ENCODE measurements around the gene ANXA8. TPM values are rescaled to one million over a fixed set of nuclear protein-coding genes. Genes with fewer than 3 reads are reported as not detected.
"Not testable (repeated sequence)": the region's sequence is repeated elsewhere in the genome, so short reads cannot be mapped to it uniquely, and the experiment has no call there.

Gene ANXA8
- polyA plus RNA-seq, 3 donors from 2014 or later, result 0.23 TPM; not detected in 2

DNA sequence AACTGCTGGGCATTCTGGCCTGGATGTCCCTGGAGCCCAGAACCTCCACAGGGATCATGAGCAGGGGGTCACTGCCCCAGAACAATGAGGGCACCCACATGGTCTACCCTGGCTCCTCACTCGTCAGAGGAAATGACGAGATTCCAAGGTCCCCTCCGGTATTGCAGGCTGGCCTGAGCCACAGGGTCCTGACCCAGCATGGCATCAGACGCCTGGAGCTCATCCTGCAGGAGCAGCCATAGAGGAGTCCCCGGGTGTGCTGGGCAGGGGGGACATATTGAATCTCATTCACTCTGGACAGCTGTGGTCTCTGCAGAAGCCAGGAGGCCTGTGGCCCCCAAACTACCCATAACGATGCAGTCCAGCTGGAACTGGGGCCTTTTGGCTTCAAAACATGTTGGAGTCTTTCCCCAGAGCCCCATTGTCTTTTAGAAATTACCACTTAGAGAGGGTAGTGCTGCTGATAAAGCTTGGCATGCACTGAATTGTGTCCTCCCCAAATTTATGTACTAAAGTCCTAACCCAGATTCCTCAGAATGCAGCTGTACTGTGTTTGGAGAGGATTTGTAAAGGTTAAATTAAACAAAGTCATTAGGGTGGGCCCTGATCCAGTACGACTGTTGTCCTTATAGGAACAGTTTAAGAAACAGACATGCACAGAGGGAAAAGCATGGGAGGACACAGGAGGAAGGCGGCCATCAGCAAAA is 27.7 kb downstream of the ANXA8 start:
- no peaks in the 10 kb centered on the region for H3K4me1 Mint-ChIP-seq
- H3K27me3 Mint-ChIP-seq (ENCODE audit: low read depth in 3 of 3), result peaks cover 0 to 7% (median 4%) of the 10 kb centered on the region in 3 donors
- no peak for DNase-seq
- peaks cover 0 to 1% (median 0%) of the 10 kb centered on the region in 6 donors for H3K9me3 Mint-ChIP-seq
- H3K27ac Mint-ChIP-seq, result no peak overlapping the region
- no peaks in the 10 kb centered on the region for H3K36me3 Mint-ChIP-seq
- H3K4me3 Mint-ChIP-seq, result no peak overlapping the region

DNA sequence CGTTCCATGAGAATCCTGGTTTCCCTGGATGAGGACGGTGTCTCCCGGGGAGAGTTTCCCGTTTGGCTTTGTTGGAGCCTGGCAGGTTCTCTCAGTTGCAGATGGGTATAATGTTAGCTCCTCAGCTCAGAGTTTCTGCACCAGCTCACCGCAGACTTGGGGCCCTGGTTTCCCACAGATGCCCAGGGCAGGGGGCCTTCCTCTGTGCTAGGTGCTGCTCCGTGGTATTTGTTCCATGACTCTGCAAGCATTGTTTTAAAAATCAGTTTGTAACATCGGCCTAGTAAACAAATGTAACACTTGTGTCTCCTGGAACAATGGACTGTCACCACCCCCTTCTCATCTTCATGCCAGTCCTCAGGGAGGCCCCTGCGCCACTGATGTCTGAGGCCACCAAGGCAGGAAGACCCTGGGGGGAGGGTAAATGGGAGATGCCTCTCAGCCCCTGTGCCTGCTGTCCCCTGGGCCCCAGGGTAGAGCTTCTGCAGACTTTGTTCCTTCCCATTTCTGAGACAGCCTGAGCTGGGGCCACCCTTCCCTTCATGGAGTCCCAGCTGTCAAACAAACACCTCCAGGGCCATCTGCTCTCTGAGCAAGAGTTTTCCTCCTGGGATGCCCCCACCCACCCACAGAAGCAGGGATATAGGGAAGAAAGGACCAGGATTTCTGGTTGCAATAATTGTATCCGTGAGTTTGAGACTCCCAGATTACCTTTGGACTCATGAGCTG is 28.4 kb downstream of the ANXA8 start:
- H3K4me1 Mint-ChIP-seq; H3K27ac Mint-ChIP-seq; H3K27me3 Mint-ChIP-seq (ENCODE audit: low read depth in 3 of 3); DNase-seq; H3K4me3 Mint-ChIP-seq; H3K9me3 Mint-ChIP-seq; H3K36me3 Mint-ChIP-seq: not testable (repeated sequence)

DNA sequence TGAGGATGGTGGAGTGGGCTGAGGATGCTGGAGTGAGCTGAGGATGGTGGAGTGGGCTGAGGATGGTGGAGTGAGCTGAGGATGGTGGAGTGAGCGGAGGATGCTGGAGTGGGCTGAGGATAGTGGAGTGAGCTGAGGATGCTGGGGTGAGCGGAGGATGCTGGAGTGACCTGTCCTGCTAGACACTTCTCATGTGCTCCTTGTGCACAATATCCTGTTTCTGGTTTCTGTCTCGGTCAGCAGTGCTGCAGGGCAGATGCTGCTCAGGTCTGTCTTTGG is 29.2 kb downstream of the ANXA8 start:
- DNase-seq, result no peak
- no peaks in the 10 kb centered on the region for H3K36me3 Mint-ChIP-seq
- H3K9me3 Mint-ChIP-seq, result peaks cover 0 to 1% (median 0%) of the 10 kb centered on the region in 6 donors
- peaks cover 0 to 7% (median 4%) of the 10 kb centered on the region in 3 donors for H3K27me3 Mint-ChIP-seq (ENCODE audit: low read depth in 3 of 3)
- no peak overlapping the region for H3K27ac Mint-ChIP-seq
- no peak overlapping the region for H3K4me3 Mint-ChIP-seq
- H3K4me1 Mint-ChIP-seq, result no peaks in the 10 kb centered on the region

DNA sequence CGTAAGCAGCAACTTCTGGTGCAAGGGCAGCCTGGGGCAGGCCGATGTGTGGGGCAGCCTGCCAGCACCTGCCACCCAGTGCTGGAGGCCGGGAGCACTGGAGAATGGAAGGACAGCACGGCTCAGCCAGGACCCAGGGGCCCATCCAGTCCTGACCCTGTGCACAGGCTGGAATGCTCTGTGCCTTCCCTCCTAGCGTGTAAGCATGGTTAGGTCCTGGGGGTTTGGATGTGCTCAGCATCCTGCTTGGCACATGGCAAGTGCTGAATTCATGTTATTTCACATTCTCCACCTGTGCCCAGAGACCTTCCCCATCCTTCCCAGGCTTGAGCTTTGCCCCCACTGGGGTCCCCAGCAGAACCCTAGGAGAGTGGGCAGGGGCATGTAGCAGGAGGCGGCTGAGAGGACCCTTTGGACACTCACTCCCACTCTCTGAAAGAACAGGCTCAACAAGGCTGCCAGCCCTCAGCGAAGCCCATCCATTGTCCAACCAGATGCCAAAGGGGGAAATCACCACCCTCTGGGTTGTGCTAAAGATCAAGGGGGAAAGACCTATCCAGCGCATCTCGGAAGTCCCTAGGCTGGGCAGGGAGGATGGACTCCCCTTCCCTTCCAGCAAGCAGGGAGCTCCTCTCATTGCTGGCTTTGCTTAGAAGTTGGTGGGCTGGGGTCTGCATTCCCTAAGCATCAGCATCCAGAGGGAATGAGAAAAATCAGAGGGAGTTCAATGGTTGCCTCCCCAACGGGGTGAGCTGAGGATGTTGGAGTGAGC is 29.7 kb downstream of the ANXA8 start:
- Mint-ChIP-seq H3K27me3 (ENCODE audit: low read depth in 3 of 3) (peaks cover 0 to 7% (median 2%) of the 10 kb centered on the region in 3 donors), H3K4me3 (no peak overlapping the region), H3K36me3 (no peaks in the 10 kb centered on the region), H3K27ac (no peak overlapping the region), H3K9me3 (peaks cover 0 to 1% (median 0%) of the 10 kb centered on the region in 6 donors), H3K4me1 (no peaks in the 10 kb centered on the region)
- DNase-seq, result no peak

DNA sequence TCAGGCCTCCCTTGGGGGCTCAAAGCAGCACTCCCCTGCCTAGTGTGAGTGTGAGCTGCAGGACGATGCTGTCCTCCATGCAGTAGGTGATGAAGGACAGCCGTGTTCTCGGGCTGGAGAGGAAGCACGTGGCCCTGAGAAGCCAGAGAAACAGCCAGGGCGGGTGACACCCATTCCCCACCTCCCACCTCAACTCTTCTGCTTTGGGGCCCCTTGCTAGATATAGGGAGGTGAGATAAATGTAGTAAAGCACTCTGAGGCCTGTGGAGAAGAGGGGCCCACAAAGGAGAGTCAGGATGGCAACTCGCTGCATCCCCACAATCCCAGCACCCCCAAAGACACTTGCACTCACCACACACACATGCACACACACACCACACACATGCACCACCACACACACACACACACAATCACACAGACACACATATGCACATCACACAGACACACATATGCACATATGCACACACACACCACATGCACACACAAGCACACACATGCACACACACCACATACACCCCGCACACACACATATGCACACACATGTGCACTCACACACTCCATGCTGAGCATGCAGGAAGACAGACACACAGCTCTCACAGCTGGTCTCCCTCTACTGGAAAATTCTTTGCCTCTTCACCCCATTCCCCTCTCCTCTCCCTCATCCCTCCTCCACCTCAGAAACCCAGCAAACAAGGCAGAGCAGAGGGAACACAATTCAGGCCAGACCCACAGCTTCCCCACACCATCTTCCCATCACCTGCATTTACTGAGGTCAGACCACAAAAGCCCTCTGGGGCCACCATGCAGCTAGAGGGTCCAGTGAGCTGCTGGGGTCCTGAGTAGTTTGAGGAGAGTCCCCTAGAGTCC is 30.5 kb downstream of the ANXA8 start:
- H3K9me3 Mint-ChIP-seq, result peaks cover 0 to 1% (median 0%) of the 10 kb centered on the region in 6 donors
- no peak for DNase-seq
- no peaks in the 10 kb centered on the region for H3K4me1 Mint-ChIP-seq
- no peak overlapping the region for H3K27ac Mint-ChIP-seq
- H3K36me3 Mint-ChIP-seq, result no peaks in the 10 kb centered on the region
- no peak overlapping the region for H3K4me3 Mint-ChIP-seq
- peaks cover 0 to 5% (median 2%) of the 10 kb centered on the region in 3 donors for H3K27me3 Mint-ChIP-seq (ENCODE audit: low read depth in 3 of 3)

DNA sequence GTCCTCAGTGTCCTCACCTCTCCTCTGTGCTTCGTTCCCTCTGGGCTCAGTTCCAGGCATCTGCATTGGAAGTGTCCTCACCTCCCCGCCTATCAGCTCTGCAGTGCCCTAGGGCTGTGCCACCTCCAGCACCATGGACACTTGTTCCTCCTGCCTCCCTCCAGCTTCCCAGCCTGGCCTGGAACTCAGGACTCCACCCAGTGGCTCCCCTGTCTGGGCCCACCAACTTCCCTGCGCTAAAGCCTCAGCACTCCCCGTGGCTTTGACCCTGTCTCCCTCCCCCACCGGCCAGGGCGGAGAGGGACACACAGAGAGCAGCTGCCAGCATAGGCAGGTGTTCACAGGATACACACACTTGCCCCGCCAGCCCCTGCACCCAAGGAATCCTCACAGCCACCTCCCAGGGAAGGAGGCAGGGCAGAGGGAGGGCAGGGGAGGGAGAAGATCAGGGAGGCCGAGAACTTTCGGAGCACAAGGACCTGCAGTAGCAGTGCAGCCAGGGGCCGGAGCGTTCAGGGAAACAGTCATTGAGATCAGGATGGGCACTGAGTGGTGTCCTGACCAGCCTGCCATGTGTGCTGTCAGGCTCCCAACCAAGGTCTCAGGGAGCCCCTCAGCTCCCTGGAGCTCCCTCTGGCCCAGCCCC is 31.3 kb downstream of the ANXA8 start:
- H3K4me1 Mint-ChIP-seq, result no peaks in the 10 kb centered on the region
- peaks cover 0 to 4% (median 0%) of the 10 kb centered on the region in 6 donors for H3K9me3 Mint-ChIP-seq
- no peak overlapping the region for H3K4me3 Mint-ChIP-seq
- H3K27me3 Mint-ChIP-seq (ENCODE audit: low read depth in 3 of 3), result peaks cover 0 to 6% (median 2%) of the 10 kb centered on the region in 3 donors
- no peak overlapping the region for H3K27ac Mint-ChIP-seq
- no peaks in the 10 kb centered on the region for H3K36me3 Mint-ChIP-seq
- no peak for DNase-seq

DNA sequence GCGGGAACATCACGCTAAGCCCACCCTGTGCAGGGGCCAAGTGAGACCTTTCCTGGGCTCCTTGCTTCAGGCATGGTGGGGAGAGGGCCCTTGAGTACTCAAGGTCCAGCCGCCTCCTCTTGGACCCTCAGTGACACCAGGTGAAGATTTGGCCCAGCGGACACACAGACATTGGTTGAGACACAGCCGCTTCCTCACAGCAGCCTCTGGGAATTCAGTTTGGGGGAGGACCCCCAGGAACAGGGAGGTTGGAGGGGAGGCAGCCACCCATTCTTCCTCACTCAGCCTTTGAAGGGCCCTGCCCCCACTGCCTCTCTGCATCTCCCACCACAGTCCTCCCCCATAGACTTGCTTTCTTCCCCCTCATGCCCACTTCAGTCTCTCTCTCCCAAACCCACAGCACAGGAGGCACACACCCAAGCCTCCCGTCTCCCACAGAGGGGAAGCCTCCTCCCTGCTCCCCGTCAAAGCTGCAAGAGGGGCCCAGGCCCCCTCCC is 31.9 kb downstream of the ANXA8 start:
- H3K9me3 Mint-ChIP-seq, result peaks cover 0 to 4% (median 0%) of the 10 kb centered on the region in 6 donors
- no peak overlapping the region for H3K4me3 Mint-ChIP-seq
- H3K27me3 Mint-ChIP-seq (ENCODE audit: low read depth in 3 of 3), result peaks cover 0 to 6% (median 0%) of the 10 kb centered on the region in 3 donors
- DNase-seq, result no peak
- no peak overlapping the region for H3K27ac Mint-ChIP-seq
- H3K4me1 Mint-ChIP-seq, result no peaks in the 10 kb centered on the region
- H3K36me3 Mint-ChIP-seq, result no peaks in the 10 kb centered on the region

DNA sequence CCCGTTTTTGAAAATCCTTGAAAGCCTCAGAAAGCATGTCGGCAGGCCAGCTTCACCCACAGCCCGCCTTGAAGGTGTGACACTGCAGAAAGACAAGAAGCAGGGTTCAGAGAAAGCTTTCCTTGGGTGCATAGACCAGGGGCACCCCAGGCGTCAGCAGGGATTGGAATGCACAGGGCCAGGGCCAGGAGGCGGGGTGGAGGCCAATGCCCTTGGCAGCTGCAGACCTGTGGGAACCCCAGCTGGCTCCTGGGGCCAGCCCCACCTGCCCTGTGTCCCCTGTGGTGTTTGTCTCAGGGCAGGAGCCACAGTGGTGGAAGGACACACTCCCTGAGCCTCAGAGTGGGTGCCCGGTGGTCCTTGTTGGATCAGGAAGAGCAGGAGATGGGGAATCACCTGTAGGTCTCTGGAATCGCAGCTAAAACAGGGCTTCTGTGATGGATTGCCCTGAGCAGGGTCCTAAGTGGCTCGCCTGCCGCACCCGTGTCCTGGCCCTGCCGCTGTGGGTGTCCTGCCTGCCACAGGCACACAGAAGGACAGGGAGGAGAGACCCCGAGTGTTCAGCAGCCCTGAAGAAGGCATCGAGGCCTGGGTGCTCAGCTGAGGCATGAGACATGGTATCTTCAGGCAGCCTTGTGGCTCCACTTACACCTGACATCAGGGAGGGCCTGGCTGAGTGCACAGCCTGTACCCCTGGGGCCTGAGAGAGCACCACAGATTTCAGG is 32.5 kb downstream of the ANXA8 start:
- DNase-seq, result no peak
- Mint-ChIP-seq H3K27me3 (ENCODE audit: low read depth in 3 of 3) (peaks cover 0 to 6% (median 0%) of the 10 kb centered on the region in 3 donors), H3K27ac (no peak overlapping the region), H3K9me3 (peaks cover 0 to 4% (median 0%) of the 10 kb centered on the region in 6 donors), H3K4me1 (no peaks in the 10 kb centered on the region), H3K4me3 (no peak overlapping the region), H3K36me3 (no peaks in the 10 kb centered on the region)

DNA sequence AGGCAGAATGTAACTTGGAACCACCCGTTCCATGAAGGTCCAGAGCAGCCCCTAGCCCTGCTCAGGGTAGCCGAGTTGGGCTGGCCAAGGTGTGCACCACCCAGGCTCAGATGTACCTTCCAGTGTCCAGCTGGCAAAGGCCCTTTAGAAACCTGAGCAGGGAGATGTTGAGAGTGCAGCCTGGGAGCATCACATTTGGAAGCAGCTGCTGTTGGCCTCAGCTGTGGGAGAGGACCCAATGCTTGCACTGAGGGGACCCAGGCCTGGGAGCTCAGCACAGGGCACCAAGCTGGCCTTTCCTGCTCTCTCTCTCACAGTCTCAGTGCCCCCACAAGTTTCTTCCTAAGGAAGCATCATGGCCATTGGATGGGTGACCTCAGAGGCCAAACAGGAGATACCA is 33.5 kb downstream of the ANXA8 start:
- DNase-seq, result no peak
- H3K27me3 Mint-ChIP-seq (ENCODE audit: low read depth in 3 of 3), result peaks cover 0 to 6% (median 0%) of the 10 kb centered on the region in 3 donors
- no peak overlapping the region for H3K4me3 Mint-ChIP-seq
- H3K4me1 Mint-ChIP-seq, result no peaks in the 10 kb centered on the region
- H3K9me3 Mint-ChIP-seq, result peaks cover 2 to 8% (median 5%) of the 10 kb centered on the region in 6 donors
- H3K27ac Mint-ChIP-seq, result no peak overlapping the region
- H3K36me3 Mint-ChIP-seq, result peaks cover 0 to 4% (median 2%) of the 10 kb centered on the region in 3 donors

DNA sequence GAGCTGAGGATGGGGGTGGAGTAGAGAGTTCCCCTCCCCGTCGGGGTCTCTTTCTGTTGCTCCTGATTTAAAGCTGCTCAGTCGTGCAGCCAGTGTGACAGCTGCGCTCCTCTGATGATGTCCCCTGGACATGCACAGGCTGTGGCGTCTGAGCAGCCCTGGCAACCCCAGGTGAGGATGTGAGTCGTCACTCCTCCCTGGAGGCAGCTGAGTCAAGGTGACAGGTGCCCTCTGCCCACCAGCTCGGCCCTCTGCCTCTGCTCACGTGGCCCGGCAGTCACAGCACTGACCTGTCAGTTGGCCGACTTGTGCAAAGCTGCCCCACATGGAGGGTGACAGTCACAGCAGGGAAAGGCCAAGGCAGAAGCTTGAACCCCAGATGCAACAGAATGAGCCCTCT is 33.9 kb downstream of the ANXA8 start:
- Mint-ChIP-seq H3K36me3 (peaks cover 3 to 5% (median 4%) of the 10 kb centered on the region in 3 donors), H3K4me3 (no peak overlapping the region), H3K27ac (no peak overlapping the region), H3K9me3 (peaks cover 3 to 13% (median 9%) of the 10 kb centered on the region in 6 donors), H3K27me3 (ENCODE audit: low read depth in 3 of 3) (peaks cover 0 to 6% (median 0%) of the 10 kb centered on the region in 3 donors), H3K4me1 (no peaks in the 10 kb centered on the region)
- no peak for DNase-seq

DNA sequence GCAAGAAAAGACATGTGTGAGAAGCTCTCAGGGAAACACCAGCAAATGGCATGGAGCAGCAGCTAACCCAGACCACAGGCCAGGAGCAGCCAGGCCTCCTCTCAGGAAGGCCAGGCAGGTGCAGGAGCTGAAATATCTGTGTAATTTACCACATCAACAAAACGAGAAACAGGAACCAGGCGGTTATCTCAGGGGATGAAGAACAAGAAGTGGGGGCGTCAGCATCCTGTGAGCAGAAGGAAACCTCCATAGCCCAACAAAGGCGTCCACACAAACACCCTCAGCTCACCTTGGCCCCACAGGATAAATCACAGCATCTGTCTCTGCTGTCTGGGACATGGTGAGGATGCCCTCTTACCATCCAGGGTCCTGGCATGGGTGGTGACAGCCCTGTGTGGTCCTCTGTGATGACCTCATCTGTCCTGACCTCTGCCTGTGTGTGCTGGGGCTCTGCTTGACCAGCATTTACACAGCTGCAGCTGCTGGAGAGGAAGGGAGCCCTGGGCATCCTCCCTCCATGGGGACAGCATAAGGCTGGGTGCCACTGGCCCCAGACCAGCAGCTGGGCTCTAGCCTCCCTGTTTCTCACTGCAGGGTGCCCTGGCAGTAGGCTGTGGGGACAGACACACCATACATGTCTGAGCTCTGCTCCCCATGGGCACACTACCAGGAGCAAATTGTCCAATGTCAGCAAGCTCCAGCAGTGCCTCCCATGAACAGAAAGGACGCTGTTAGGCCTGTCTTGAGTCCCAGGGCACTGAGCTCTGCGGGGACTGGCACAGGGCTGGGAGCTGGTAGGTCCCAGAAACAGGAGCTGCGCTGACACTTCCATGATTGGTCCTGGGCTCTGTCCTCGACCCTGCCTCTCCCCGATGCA is 34.6 kb downstream of the ANXA8 start:
- DNase-seq, result no peak
- peaks cover 3 to 13% (median 9%) of the 10 kb centered on the region in 6 donors for H3K9me3 Mint-ChIP-seq
- H3K36me3 Mint-ChIP-seq, result peaks cover 3 to 5% (median 4%) of the 10 kb centered on the region in 3 donors
- no peaks in the 10 kb centered on the region for H3K4me1 Mint-ChIP-seq
- no peak overlapping the region for H3K27ac Mint-ChIP-seq
- H3K4me3 Mint-ChIP-seq, result no peak overlapping the region
- H3K27me3 Mint-ChIP-seq (ENCODE audit: low read depth in 3 of 3), result peaks cover 0 to 2% (median 0%) of the 10 kb centered on the region in 3 donors
